PC-9 (cell line): ENCODE data around the gene CFAP99.

ENCODE experiments used
- EZH2 ChIP-seq: fragments of 200-600 bp; sonication (generic); IDR thresholded peaks from 2 replicates; pipeline ENCODE4 v1.8.0; 2017; ENCODE audit warnings: antibody characterized with exemption, low read depth
- TF ChIP-seq, protein P1 (sequence below): fragments of 200-600 bp; sonication (generic); conservative IDR thresholded peaks from 2 replicates; pipeline ENCODE4 v1.6.1; 2017; ENCODE audit warnings: mixed run types, antibody characterized with exemption, mild to moderate bottlenecking, moderate library complexity

DNA sequence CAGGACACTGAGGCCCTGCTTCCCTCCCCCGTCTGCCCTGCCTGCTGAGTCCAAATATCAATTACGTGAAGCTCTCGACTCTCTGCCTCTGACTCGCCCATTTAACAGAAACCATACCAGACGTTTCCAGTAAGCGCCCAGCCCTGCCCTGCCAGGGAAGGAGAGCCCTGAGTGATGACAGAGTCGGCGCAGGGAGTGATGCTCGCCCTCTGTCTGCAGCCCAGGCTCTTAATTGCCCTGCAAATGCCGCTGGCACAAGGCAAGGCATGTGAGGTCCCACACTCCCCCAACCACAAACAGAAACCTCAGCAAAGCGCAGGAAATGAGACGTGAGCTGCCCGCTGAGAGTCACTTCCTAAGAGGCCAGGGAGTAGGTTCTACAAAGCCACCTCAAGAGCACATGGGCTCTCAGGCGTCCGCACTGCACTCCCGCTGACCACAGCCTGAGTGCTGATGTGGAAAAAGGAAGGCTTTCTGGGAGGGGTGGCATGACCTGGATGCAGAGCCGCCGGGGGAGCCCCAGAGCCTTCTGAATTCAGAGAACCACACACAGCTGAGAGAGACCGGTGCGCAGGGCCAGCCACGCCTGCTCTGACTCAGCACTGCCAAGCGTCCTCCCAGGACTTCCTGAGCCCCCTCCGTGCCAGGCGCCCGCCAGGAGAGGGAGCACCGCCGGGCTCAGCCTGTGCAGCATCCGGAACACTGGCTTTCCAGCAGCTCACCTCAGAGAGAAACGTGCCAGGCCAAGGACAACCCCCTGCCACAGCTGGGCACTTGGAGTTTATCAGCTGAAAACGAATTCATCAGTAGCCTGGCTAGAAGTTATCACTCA is 5.7 kb upstream of the CFAP99 start:
- TF ChIP-seq, protein P1, sequence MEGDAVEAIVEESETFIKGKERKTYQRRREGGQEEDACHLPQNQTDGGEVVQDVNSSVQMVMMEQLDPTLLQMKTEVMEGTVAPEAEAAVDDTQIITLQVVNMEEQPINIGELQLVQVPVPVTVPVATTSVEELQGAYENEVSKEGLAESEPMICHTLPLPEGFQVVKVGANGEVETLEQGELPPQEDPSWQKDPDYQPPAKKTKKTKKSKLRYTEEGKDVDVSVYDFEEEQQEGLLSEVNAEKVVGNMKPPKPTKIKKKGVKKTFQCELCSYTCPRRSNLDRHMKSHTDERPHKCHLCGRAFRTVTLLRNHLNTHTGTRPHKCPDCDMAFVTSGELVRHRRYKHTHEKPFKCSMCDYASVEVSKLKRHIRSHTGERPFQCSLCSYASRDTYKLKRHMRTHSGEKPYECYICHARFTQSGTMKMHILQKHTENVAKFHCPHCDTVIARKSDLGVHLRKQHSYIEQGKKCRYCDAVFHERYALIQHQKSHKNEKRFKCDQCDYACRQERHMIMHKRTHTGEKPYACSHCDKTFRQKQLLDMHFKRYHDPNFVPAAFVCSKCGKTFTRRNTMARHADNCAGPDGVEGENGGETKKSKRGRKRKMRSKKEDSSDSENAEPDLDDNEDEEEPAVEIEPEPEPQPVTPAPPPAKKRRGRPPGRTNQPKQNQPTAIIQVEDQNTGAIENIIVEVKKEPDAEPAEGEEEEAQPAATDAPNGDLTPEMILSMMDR = peak; percentile 44
- no peak for TF ChIP-seq EZH2
